Pancreas (tissue), 10 donors: ENCODE data around the gene ZNF587B. TPM values are rescaled to one million over a fixed set of nuclear protein-coding genes. Genes with fewer than 3 reads are reported as not detected.
"Not testable (repeated sequence)": the region's sequence is repeated elsewhere in the genome, so short reads cannot be mapped to it uniquely, and the experiment has no call there.

Experiments
- ATAC-seq, 4 donors: fragments of 200-7000 bp; cut with Tn5 transposase; one replicate each; pipeline versions ENCODE4 v1.8.0 to v1.9.1; 2020; ENCODE audit warnings: mild to moderate bottlenecking in 4 of 4, moderate library complexity in 4 of 4
- DNase-seq, 6 donors: peaks; one replicate each; pipeline ENCODE4 v3.0.0-alpha.2; 2020
- FAIRE-seq: peaks from 2 replicates; lab custom pipeline; 2012; peaks lifted over from hg19 to GRCh38; lab: Jason Lieb, UNC
- H3K27ac ChIP-seq, 4 donors: fragments of 200-600 bp; sonication (generic); 1 replicate in 3 of 4; 2 replicates in 1 of 4; pipeline versions ENCODE4 v1.5.0 to v1.8.0; 2020
- H3K27me3 ChIP-seq, 4 donors: fragments of 200-600 bp; one replicate each; pipeline ENCODE4 v1.8.0; 2021
- H3K36me3 ChIP-seq, 3 donors: fragments of 200-600 bp; sonication (generic) in 1 of 3; one replicate each; pipeline versions ENCODE4 v1.5.0 to v1.8.0; 2020 to 2021
- H3K4me1 ChIP-seq, 3 donors: fragments of 200-600 bp; one replicate each; pipeline ENCODE4 v1.8.0; 2021
- H3K4me3 ChIP-seq, 4 donors: fragments of 200-600 bp; sonication (generic) in 2 of 4; one replicate each; pipeline versions ENCODE4 v1.5.0 to v1.8.0; 2020 to 2021
- H3K9me3 ChIP-seq, 4 donors: fragments of 200-600 bp; one replicate each; pipeline ENCODE4 v1.8.0; 2021
- CTCF ChIP-seq, 4 donors: fragments of 200-600 bp; sonication (generic) in 3 of 4; IDR thresholded peaks; one replicate each; pipeline versions ENCODE4 v1.5.0 to v1.8.0; 2021; ENCODE audit warnings: antibody characterized with exemption in 4 of 4
- WGBS, 2 donors: extraction: QIAGEN DNeasy Blood & Tissue Kit; methylation state at CpG; one replicate each; pipeline ENCODE4 v1.1.7; 2013; 5-methylcytosine and 5-hydroxymethylcytosine counted together
- intact Hi-C, 3 donors: fragments of 100-400 bp; cut with DNase I; formaldehyde crosslinking; loops; one replicate each; pipeline versions ENCODE4 v1.11.1 to v1.14.2; 2022
- polyA plus RNA-seq, 2 donors: library from polyadenylated mRNA; stranded (reverse); fragments of 200-250 nt; gene quantifications; one replicate each; pipeline ENCODE4 v1.2.3, GENCODE V29; 2013
- total RNA-seq, 6 donors: library from RNA; stranded (reverse); fragmentation: NEBNext Ultra II Directional in 4 of 6; extraction: Animal tissue kit (Norgen Biotek cat#: 25700) in 4 of 6; gene quantifications; one replicate each; pipeline versions ENCODE4 v1.2.1 to v1.2.4, GENCODE V29; 2021 to 2023
- donor health status: healthy with polysubstance abuse.
- donor health status: DM: no; HTN: no; CAD: no; lungs with moderate emphysema.
- donor health status: DM: no; HTN: no; CAD: no.
- donor health status: control.
- donor health status: control.
- donor health status: Bipolar disorder and iron deficiency.
- donor health status: DM: yes; HTN: yes; CAD: no.
- donor health status: DM: no; HTN: no; CAD: no.
- donor health status: DM: no; HTN: no; CAD: no.
- donor health status: DM: yes; HTN: yes; CAD: no.

Gene ZNF587B
- total and polyA plus RNA-seq, 8 donors, result 4.4 to 10.3 (median 8.5) TPM

DNA sequence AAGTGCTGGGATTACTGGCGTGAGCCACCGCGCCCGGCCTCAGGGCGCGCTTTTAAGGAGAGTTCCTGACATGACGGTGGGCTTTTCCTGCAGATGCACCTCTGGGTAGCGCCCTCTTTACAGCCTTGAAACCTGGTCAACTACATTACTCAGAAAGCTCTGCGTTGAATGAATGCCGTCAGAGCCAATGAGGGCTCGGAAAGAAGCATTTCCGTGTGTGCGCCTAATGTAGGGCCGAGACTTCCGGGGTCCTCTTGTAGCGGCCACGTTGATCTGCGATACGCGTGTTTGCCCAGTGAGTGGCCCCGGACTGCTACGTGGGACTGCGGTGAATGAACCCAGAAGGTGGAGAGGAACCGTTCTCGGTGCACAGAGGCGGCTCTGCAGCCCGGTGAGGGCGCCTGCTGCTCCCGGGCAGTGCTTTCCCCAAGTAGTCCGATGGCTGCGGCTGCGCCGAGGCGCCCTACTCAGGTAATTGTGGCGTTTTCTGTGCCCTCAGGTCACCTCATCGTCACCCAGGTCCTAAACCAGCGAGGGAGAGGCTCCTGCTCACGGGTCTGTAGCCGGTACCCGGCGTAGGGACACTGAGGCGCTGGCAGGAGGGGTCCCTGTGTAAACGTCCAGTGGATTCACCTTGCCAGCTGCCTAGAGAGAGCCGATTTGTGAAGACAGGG is 10.5 kb upstream of the ZNF587B start:
- peak overlapping the region; percentile 73 to 92 (median 90) for H3K4me3 ChIP-seq
- DNase-seq, result peak; percentile 77 to 93 (median 88)
- ATAC-seq, result peak; percentile 84 to 92 (median 87)
- 0 to 1% methylated on average over 42 to 44 of the region's 44 CpGs for WGBS, 2 donors
- no peaks in the 10 kb centered on the region for H3K36me3 ChIP-seq
- H3K27ac ChIP-seq, result peak overlapping the region; percentile 75 to 93 (median 87)
- H3K4me1 ChIP-seq, result peaks cover 7 to 25% (median 10%) of the 10 kb centered on the region in 3 donors
- H3K9me3 ChIP-seq, result no peaks in the 10 kb centered on the region
- no peak for FAIRE-seq
- no peaks in the 10 kb centered on the region for H3K27me3 ChIP-seq
- no peak for TF ChIP-seq CTCF (IDR thresholded peaks at IDR 0.05)
- intact Hi-C loops, result no loop called here

DNA sequence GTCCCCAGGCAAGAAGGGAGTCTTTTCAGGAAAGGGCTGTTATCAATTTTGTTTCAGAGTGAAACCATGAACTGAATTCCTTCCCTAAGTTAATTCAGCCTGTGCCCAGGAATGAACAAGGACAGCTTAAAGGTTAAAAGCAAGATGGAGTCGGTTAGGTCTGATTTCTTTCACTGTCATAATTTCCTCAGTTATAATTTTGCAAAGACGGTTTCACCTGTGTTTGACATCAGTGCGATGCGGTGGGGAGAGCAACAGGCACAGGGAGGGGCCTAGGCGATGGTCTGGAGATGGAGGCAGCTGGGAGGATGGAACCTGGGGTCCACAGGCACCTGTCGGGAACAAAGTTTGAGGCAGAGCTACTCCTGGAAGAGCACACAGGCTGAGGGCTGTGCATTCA is 9.5 kb upstream of the ZNF587B start:
- H3K9me3 ChIP-seq, result no peaks in the 10 kb centered on the region
- FAIRE-seq, result no peak

DNA sequence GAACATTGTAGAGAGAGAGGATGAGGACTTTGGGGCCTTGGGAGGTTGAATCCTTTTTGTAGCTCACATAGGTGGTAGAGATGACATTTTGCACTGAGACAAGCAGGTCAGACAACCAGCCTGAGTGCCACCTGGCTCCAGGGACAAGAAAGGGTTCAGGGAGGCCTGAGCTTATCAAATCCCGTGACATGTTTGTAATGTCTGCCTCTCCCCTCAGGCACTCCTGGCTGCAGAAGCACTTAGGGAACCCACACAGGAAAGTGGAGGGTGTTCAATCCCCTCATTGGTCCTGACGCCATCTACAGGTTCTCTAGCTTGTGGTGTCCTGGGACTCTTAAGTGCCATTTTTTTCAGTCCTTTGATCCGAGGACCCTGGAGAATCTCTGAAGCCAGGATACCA is 9.0 kb upstream of the ZNF587B start:
- H3K27ac ChIP-seq, DNase-seq, intact Hi-C loops, H3K9me3 ChIP-seq, H3K36me3 ChIP-seq, ATAC-seq, FAIRE-seq, H3K27me3 ChIP-seq: not testable (repeated sequence)
- H3K4me3 ChIP-seq, result peak overlapping the region in 3 of 4 donors; percentile 89 to 92 (median 92)
- WGBS, 2 donors, result 27 to 36% methylated on average over 2 of the region's 3 CpGs
- peaks cover 6 to 25% (median 7%) of the 10 kb centered on the region in 3 donors for H3K4me1 ChIP-seq

More for the DNA sequence above, 9.5 kb upstream of the ZNF587B start:
- 29 to 30% methylated on average over 6 of the region's 6 CpGs for WGBS, 2 donors
- no peak for ATAC-seq
- DNase-seq, result no peak
- H3K27ac ChIP-seq, result no peak overlapping the region
- H3K4me1 ChIP-seq, result peaks cover 6 to 25% (median 7%) of the 10 kb centered on the region in 3 donors
- H3K36me3 ChIP-seq, result no peaks in the 10 kb centered on the region
- no peaks in the 10 kb centered on the region for H3K27me3 ChIP-seq
- no peak for TF ChIP-seq CTCF (IDR thresholded peaks at IDR 0.05)
- H3K4me3 ChIP-seq, result peak overlapping the region; percentile 73 to 92 (median 90)
- intact Hi-C loops, result no loop called here

- FAIRE-seq, H3K27me3 ChIP-seq, H3K4me3 ChIP-seq, intact Hi-C loops, H3K36me3 ChIP-seq, ATAC-seq, H3K9me3 ChIP-seq, H3K27ac ChIP-seq, DNase-seq: not testable (repeated sequence)
- 85 to 87% methylated on average over 3 of the region's 3 CpGs for WGBS, 2 donors
- H3K4me1 ChIP-seq, result peaks cover 6 to 25% (median 7%) of the 10 kb centered on the region in 3 donors
These were observed 8.6 kb upstream of the ZNF587B start for GRCh38 chr19:57821501-57821900.

DNA sequence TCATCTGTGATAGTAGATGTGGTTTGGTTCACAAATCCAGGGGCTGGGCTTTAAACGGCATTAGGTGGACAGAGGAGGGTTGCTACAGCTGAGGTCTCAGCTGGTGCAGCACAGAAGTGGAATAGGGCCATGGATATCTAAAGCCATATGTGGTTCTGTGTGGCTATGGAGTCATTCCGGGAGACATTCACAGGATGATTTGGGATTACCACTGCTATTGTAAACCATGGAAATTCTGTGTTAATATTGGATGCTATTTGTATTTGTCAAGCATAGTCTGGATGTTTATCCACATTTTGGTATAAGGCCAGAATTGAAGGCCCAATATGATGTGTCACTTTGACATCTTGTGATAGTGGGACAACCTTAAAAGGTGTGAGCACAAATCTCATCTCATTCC is 6.9 kb upstream of the ZNF587B start:
- peaks cover 6 to 25% (median 7%) of the 10 kb centered on the region in 3 donors for H3K4me1 ChIP-seq
- FAIRE-seq, H3K27me3 ChIP-seq, H3K9me3 ChIP-seq, H3K36me3 ChIP-seq, intact Hi-C loops, H3K4me3 ChIP-seq, DNase-seq, ATAC-seq: not testable (repeated sequence)
- peak overlapping the region in 1 of 4 donors; percentile 12 for H3K27ac ChIP-seq
- 47 to 53% methylated on average over 2 of the region's 2 CpGs for WGBS, 2 donors

DNA sequence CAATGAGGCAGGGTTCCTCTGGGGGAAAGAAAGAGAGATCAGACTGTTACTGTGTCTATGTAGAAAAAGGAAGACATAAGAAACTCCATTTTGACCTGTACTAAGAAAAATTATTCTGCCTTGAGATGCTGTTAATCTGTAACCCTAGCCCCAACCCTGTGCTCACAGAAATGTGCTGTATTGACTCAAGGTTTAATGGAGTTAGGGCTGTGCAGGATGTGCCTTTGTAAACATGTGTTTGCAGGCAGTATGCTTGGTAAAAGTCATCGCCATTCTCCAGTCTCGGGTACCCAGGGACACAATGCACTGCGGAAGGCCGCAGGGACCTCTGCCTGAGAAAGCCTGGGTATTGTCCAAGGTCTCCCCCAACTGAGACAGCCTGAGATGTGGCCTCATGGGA is 6.5 kb upstream of the ZNF587B start:
- H3K36me3 ChIP-seq, H3K27me3 ChIP-seq, FAIRE-seq, ATAC-seq, DNase-seq, H3K9me3 ChIP-seq, intact Hi-C loops, H3K4me3 ChIP-seq: not testable (repeated sequence)
- H3K4me1 ChIP-seq, result peaks cover 6 to 25% (median 7%) of the 10 kb centered on the region in 3 donors
- WGBS, 2 donors, result 46 to 48% methylated on average over 4 of the region's 4 CpGs
- H3K27ac ChIP-seq, result peak overlapping the region in 2 of 4 donors; percentile 7 to 9

DNA sequence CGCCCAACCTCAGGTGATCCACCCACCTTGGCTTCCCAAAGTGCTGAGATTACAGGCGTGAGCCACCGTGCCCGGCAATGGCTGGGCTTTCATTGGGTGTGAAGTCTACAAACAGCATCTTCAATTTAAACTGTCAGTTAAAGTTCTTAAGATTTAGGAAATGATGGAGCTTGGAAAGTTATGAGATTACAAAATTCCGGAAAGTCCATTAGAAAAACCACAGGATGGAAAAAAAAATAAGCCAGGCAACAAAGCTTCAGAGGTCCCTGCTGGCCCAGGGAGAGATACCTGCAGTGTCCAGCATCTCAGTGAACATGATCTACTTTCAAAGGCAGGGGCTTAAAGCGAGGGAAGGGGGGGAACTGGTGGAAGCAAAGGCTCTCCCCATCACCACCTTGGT is 4.6 kb upstream of the ZNF587B start:
- Histone ChIP-seq H3K27ac (no peak overlapping the region), H3K36me3 (no peaks in the 10 kb centered on the region), H3K9me3 (no peaks in the 10 kb centered on the region), H3K4me1 (peaks cover 6 to 25% (median 7%) of the 10 kb centered on the region in 3 donors), H3K27me3 (no peaks in the 10 kb centered on the region), H3K4me3 (no peak overlapping the region)
- intact Hi-C loops, result no loop called here
- TF ChIP-seq CTCF (IDR thresholded peaks at IDR 0.05), result no peak
- WGBS, 2 donors, result 91 to 92% methylated on average over 6 of the region's 6 CpGs
- ATAC-seq, result no peak
- no peak for DNase-seq
- no peak for FAIRE-seq
